Smooth muscle cell (in vitro differentiated cells): ENCODE results near the gene AUP1. TPM values are rescaled to one million over a fixed set of nuclear protein-coding genes. Genes with fewer than 3 reads are reported as not detected.

Experiments
- DNase-seq: peaks from one replicate; lab custom pipeline; 2025; ENCODE audit not compliant: unreplicated experiment; lab: John Stamatoyannopoulos, UW
- H2AFZ ChIP-seq: fragments of 200-600 bp; sonication (generic); 2 replicates; pipeline ENCODE4 v1.6.0; 2016; ENCODE audit warnings: antibody characterized with exemption, low read depth, mild to moderate bottlenecking
- H3F3A ChIP-seq: fragments of 200-600 bp; sonication (generic); 2 replicates; pipeline ENCODE4 v1.6.0; 2017; ENCODE audit warnings: antibody characterized with exemption, low read depth
- H3K27ac ChIP-seq: fragments of 200-600 bp; sonication (generic); 2 replicates; pipeline ENCODE4 v1.5.1; 2016; ENCODE audit warnings: low read depth, mild to moderate bottlenecking
- H3K27me3 ChIP-seq: fragments of 200-600 bp; sonication (generic); 2 replicates; pipeline ENCODE4 v1.6.1; 2016; ENCODE audit warnings: low read depth, mild to moderate bottlenecking
- H3K36me3 ChIP-seq: fragments of 200-600 bp; sonication (generic); 2 replicates; pipeline ENCODE4 v1.5.1; 2016; ENCODE audit warnings: low read depth
- H3K4me1 ChIP-seq: fragments of 200-600 bp; sonication (generic); 2 replicates; pipeline ENCODE4 v1.5.1; 2016; ENCODE audit warnings: low read depth
- H3K4me2 ChIP-seq: fragments of 200-600 bp; sonication (generic); 2 replicates; pipeline ENCODE4 v1.6.0; 2016; ENCODE audit warnings: mild to moderate bottlenecking
- H3K4me3 ChIP-seq: fragments of 200-600 bp; sonication (generic); 2 replicates; pipeline ENCODE4 v1.5.1; 2016; ENCODE audit warnings: mild to moderate bottlenecking
- H3K79me2 ChIP-seq: fragments of 200-600 bp; sonication (generic); 2 replicates; pipeline ENCODE4 v1.6.0; 2016; ENCODE audit warnings: low read depth, mild to moderate bottlenecking
- H3K9ac ChIP-seq: fragments of 200-600 bp; sonication (generic); 2 replicates; pipeline ENCODE4 v1.6.0; 2016; ENCODE audit warnings: low read depth
- H3K9me3 ChIP-seq: fragments of 200-600 bp; sonication (generic); replicated peaks from 2 replicates; pipeline ENCODE4 v1.5.1; 2016; ENCODE audit warnings: low read depth
- H4K20me1 ChIP-seq: fragments of 200-600 bp; sonication (generic); 2 replicates; pipeline ENCODE4 v1.6.0; 2016; ENCODE audit warnings: low read depth
- CTCF ChIP-seq: fragments of 200-600 bp; sonication (generic); IDR thresholded peaks from 2 replicates; pipeline ENCODE4 v1.5.1; 2017; ENCODE audit warnings: borderline replicate concordance, mild to moderate bottlenecking, antibody characterized with exemption; ENCODE audit not compliant: insufficient read depth, poor library complexity, severe bottlenecking
- WGBS: methylation state at CpG from one replicate; pipeline ENCODE4 v1.1.7; 2016; ENCODE audit warnings: low lambda C conversion rate; 5-methylcytosine and 5-hydroxymethylcytosine counted together
- polyA plus RNA-seq: library from polyadenylated mRNA; unstranded; fragments of >200 nt; fragmentation: Nextera tagmentation; extraction: Ambion mirVana; gene quantifications from 2 replicates; pipeline ENCODE4 v1.2.1, GENCODE V29; 2016
- total RNA-seq: library from RNA; depleted of rRNA; stranded (reverse); fragments of >200 nt; gene quantifications from 2 replicates; pipeline ENCODE4 v1.2.3, GENCODE V29; 2014

The AUP1 gene
- total and polyA plus RNA-seq, 2 experiments from 2014 or later: 104 to 138 TPM

GRCh38 chr2:74540291-74540690 lies 10.8 kb upstream of the AUP1 start:
- H3K36me3 ChIP-seq: peaks cover 3% of the 10 kb centered on the region
- no peak overlapping the region for H3K4me3 ChIP-seq
- no peak overlapping the region for H2AFZ ChIP-seq
- no peak overlapping the region for H3K4me2 ChIP-seq
- H3K79me2 ChIP-seq: peaks cover 5% of the 10 kb centered on the region
- no peak for DNase-seq
- no peak overlapping the region for H3K27ac ChIP-seq
- no peak for TF ChIP-seq CTCF
- H4K20me1 ChIP-seq: peaks cover 15% of the 10 kb centered on the region
- H3F3A ChIP-seq: peaks cover 10% of the 10 kb centered on the region
- H3K9me3 ChIP-seq: no peaks in the 10 kb centered on the region
- H3K9ac ChIP-seq: no peak overlapping the region
- H3K4me1 ChIP-seq: no peaks in the 10 kb centered on the region
- no peaks in the 10 kb centered on the region for H3K27me3 ChIP-seq
- WGBS: 94% methylated on average over 5 of the region's 5 CpGs

GRCh38 chr2:74538881-74539339 lies 9.4 kb upstream of the AUP1 start:
- no peaks in the 10 kb centered on the region for H3K27me3 ChIP-seq
- no peak overlapping the region for H3K9ac ChIP-seq
- peaks cover 5% of the 10 kb centered on the region for H3K79me2 ChIP-seq
- no peaks in the 10 kb centered on the region for H3K36me3 ChIP-seq
- no peak overlapping the region for H3K27ac ChIP-seq
- H3K9me3 ChIP-seq: no peaks in the 10 kb centered on the region
- DNase-seq: no peak
- H3K4me3 ChIP-seq: no peak overlapping the region
- peaks cover 1% of the 10 kb centered on the region for H4K20me1 ChIP-seq
- no peak for TF ChIP-seq CTCF
- WGBS: 88% methylated on average over 7 of the region's 7 CpGs
- H3K4me2 ChIP-seq: no peak overlapping the region
- H3K4me1 ChIP-seq: no peaks in the 10 kb centered on the region
- H3F3A ChIP-seq: peaks cover 13% of the 10 kb centered on the region
- H2AFZ ChIP-seq: no peak overlapping the region

- no peak overlapping the region for H2AFZ ChIP-seq
Measured at GRCh38 chr2:74537140-74537539, 7.6 kb upstream of the AUP1 start.

More at GRCh38 chr2:74537140-74537539, 7.6 kb upstream of the AUP1 start:
- no peaks in the 10 kb centered on the region for H3K4me1 ChIP-seq
- no peak overlapping the region for H3K9ac ChIP-seq
- DNase-seq: no peak
- H3F3A ChIP-seq: peaks cover 19% of the 10 kb centered on the region
- no peaks in the 10 kb centered on the region for H3K79me2 ChIP-seq
- no peak for TF ChIP-seq CTCF
- H3K4me3 ChIP-seq: no peak overlapping the region
- 67% methylated on average over 4 of the region's 4 CpGs for WGBS
- no peaks in the 10 kb centered on the region for H4K20me1 ChIP-seq
- no peak overlapping the region for H3K4me2 ChIP-seq
- no peaks in the 10 kb centered on the region for H3K27me3 ChIP-seq
- H3K36me3 ChIP-seq: no peaks in the 10 kb centered on the region
- no peaks in the 10 kb centered on the region for H3K9me3 ChIP-seq
- H3K27ac ChIP-seq: no peak overlapping the region
